HEK293 (cell line): ENCODE measurements around the gene PRDM7.

Experiments used
- SETDB1 ChIP-seq: IDR thresholded peaks from one replicate; pipeline ENCODE4 v1.6.1; 2017; ENCODE audit warnings: mild to moderate bottlenecking, low read length, moderate library complexity, mixed read lengths; ENCODE audit not compliant: insufficient read length
- SP7 ChIP-seq: fragments of 450-650 bp; formaldehyde crosslinking; IDR thresholded peaks from 2 replicates; pipeline ENCODE4 v1.5.1; 2016; ENCODE audit warnings: missing biosample characterization, missing genetic modification characterization
- ZBTB21 ChIP-seq: fragments of 450-650 bp; formaldehyde crosslinking; IDR thresholded peaks from 2 replicates; pipeline ENCODE4 v1.5.1; 2017; ENCODE audit warnings: missing biosample characterization, missing genetic modification characterization
- ZBTB26 ChIP-seq: fragments of 450-650 bp; formaldehyde crosslinking; optimal IDR thresholded peaks from 2 replicates; pipeline ENCODE3; 2016; ENCODE audit warnings: missing biosample characterization, mild to moderate bottlenecking, missing genetic modification characterization
- ZBTB48 ChIP-seq: fragments of 450-650 bp; formaldehyde crosslinking; IDR thresholded peaks from 2 replicates; pipeline ENCODE4 v1.5.1; 2016; ENCODE audit warnings: missing biosample characterization, missing genetic modification characterization
- ZBTB7A ChIP-seq: fragments of 450-650 bp; formaldehyde crosslinking; IDR thresholded peaks from 2 replicates; pipeline ENCODE4 v1.5.1; 2016; ENCODE audit warnings: low read depth, missing biosample characterization, missing genetic modification characterization
- ZFP69B ChIP-seq: fragments of 450-650 bp; formaldehyde crosslinking; IDR thresholded peaks from 2 replicates; pipeline ENCODE4 v1.5.1; 2016; ENCODE audit warnings: missing biosample characterization, missing genetic modification characterization
- ZNF121 ChIP-seq: fragments of 450-650 bp; formaldehyde crosslinking; IDR thresholded peaks from 2 replicates; pipeline ENCODE4 v1.5.1; 2016; ENCODE audit warnings: missing biosample characterization, missing genetic modification characterization
- ZNF169 ChIP-seq: fragments of 450-650 bp; formaldehyde crosslinking; IDR thresholded peaks from 2 replicates; pipeline ENCODE4 v1.5.1; 2016; ENCODE audit warnings: missing biosample characterization, missing genetic modification characterization
- ZNF26 ChIP-seq: fragments of 450-650 bp; formaldehyde crosslinking; IDR thresholded peaks from 2 replicates; pipeline ENCODE4 v1.5.1; 2016; ENCODE audit warnings: missing biosample characterization, missing genetic modification characterization
- ZNF335 ChIP-seq: fragments of 450-650 bp; formaldehyde crosslinking; conservative IDR thresholded peaks from 2 replicates; pipeline ENCODE4 v1.5.1; 2016; ENCODE audit warnings: missing biosample characterization, missing genetic modification characterization
- ZNF560 ChIP-seq: fragments of 450-650 bp; formaldehyde crosslinking; IDR thresholded peaks from 2 replicates; pipeline ENCODE4 v1.5.1; 2017; ENCODE audit warnings: missing biosample characterization, missing genetic modification characterization, borderline replicate concordance
- ZNF626 ChIP-seq: fragments of 450-650 bp; sonication (Bioruptor Pico); formaldehyde crosslinking; IDR thresholded peaks from 2 replicates; pipeline ENCODE4 v1.5.1; 2018; ENCODE audit warnings: missing biosample characterization, missing genetic modification characterization, inconsistent platforms
- ZNF785 ChIP-seq: fragments of 450-650 bp; formaldehyde crosslinking; IDR thresholded peaks from 2 replicates; pipeline ENCODE4 v1.5.1; 2016; ENCODE audit warnings: missing biosample characterization, missing genetic modification characterization
- ZXDB ChIP-seq: fragments of 450-650 bp; formaldehyde crosslinking; IDR thresholded peaks from 2 replicates; pipeline ENCODE4 v1.5.1; 2016; ENCODE audit warnings: missing biosample characterization, missing genetic modification characterization
- TF ChIP-seq, protein P1 (sequence below): fragments of 450-650 bp; formaldehyde crosslinking; IDR thresholded peaks from 2 replicates; pipeline ENCODE4 v1.5.1; 2016; ENCODE audit warnings: missing biosample characterization, missing genetic modification characterization
- TF ChIP-seq, protein P2 (sequence below): fragments of 450-650 bp; IDR thresholded peaks from 2 replicates; pipeline ENCODE4 v1.5.1; 2018; ENCODE audit warnings: missing biosample characterization, mild to moderate bottlenecking, missing genetic modification characterization
- TF ChIP-seq, protein P3 (sequence below): fragments of 450-650 bp; formaldehyde crosslinking; conservative IDR thresholded peaks from 2 replicates; pipeline ENCODE4 v1.5.1; 2016; ENCODE audit warnings: low read depth, missing biosample characterization, missing genetic modification characterization

Gene PRDM7

GRCh38 chr16:90018652-90019542, 58.2 kb downstream of the PRDM7 start, which contains the start of gene DBNDD1 (continued):
- TF ChIP-seq ZBTB26 (tag by site-specific recombination) (peak; percentile 77), ZBTB7A (tag by site-specific recombination) (0 out of 2 replicates have a peak, but pooled peaks have one; percentile 46), ZNF26 (no peak), ZBTB21 (tag by site-specific recombination) (no peak), ZNF335 (tag by site-specific recombination) (peak; percentile 78), ZNF121 (tag by site-specific recombination) (no peak), ZBTB48 (tag by site-specific recombination) (peak; percentile 72), SETDB1 (no peak), ZXDB (peak; percentile 52; the same call in 1 of the 2 replicates), ZNF785 (tag by site-specific recombination) (no peak), SP7 (tag by site-specific recombination) (no peak), ZFP69B (tag by site-specific recombination) (no peak), ZNF560 (tag by site-specific recombination) (no peak), ZNF626 (no peak), ZNF169 (tag by site-specific recombination) (no peak)
- TF ChIP-seq, protein P1, sequence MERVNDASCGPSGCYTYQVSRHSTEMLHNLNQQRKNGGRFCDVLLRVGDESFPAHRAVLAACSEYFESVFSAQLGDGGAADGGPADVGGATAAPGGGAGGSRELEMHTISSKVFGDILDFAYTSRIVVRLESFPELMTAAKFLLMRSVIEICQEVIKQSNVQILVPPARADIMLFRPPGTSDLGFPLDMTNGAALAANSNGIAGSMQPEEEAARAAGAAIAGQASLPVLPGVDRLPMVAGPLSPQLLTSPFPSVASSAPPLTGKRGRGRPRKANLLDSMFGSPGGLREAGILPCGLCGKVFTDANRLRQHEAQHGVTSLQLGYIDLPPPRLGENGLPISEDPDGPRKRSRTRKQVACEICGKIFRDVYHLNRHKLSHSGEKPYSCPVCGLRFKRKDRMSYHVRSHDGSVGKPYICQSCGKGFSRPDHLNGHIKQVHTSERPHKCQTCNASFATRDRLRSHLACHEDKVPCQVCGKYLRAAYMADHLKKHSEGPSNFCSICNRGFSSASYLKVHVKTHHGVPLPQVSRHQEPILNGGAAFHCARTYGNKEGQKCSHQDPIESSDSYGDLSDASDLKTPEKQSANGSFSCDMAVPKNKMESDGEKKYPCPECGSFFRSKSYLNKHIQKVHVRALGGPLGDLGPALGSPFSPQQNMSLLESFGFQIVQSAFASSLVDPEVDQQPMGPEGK: peak; percentile 83
- TF ChIP-seq, protein P2, sequence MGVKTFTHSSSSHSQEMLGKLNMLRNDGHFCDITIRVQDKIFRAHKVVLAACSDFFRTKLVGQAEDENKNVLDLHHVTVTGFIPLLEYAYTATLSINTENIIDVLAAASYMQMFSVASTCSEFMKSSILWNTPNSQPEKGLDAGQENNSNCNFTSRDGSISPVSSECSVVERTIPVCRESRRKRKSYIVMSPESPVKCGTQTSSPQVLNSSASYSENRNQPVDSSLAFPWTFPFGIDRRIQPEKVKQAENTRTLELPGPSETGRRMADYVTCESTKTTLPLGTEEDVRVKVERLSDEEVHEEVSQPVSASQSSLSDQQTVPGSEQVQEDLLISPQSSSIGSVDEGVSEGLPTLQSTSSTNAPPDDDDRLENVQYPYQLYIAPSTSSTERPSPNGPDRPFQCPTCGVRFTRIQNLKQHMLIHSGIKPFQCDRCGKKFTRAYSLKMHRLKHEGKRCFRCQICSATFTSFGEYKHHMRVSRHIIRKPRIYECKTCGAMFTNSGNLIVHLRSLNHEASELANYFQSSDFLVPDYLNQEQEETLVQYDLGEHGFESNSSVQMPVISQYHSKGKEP (tag by site-specific recombination): no peak
- TF ChIP-seq, protein P3, sequence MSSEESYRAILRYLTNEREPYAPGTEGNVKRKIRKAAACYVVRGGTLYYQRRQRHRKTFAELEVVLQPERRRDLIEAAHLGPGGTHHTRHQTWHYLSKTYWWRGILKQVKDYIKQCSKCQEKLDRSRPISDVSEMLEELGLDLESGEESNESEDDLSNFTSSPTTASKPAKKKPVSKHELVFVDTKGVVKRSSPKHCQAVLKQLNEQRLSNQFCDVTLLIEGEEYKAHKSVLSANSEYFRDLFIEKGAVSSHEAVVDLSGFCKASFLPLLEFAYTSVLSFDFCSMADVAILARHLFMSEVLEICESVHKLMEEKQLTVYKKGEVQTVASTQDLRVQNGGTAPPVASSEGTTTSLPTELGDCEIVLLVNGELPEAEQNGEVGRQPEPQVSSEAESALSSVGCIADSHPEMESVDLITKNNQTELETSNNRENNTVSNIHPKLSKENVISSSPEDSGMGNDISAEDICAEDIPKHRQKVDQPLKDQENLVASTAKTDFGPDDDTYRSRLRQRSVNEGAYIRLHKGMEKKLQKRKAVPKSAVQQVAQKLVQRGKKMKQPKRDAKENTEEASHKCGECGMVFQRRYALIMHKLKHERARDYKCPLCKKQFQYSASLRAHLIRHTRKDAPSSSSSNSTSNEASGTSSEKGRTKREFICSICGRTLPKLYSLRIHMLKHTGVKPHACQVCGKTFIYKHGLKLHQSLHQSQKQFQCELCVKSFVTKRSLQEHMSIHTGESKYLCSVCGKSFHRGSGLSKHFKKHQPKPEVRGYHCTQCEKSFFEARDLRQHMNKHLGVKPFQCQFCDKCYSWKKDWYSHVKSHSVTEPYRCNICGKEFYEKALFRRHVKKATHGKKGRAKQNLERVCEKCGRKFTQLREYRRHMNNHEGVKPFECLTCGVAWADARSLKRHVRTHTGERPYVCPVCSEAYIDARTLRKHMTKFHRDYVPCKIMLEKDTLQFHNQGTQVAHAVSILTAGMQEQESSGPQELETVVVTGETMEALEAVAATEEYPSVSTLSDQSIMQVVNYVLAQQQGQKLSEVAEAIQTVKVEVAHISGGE (tag by site-specific recombination): no peak; the same call in 1 of the 2 replicates
- TF ChIP-seq, all 188 proteins: peak for 20
